ENCODE data around the gene RUNX1. TPM values are rescaled to one million over a fixed set of nuclear protein-coding genes. Genes with fewer than 3 reads are reported as not detected.

Gene RUNX1
- total and polyA plus RNA-seq, 2 of the 13 experiments (the other 11 are each of a cell fraction or from before 2014, with no cell fraction given) = 5.4 to 6.4 TPM

DNA sequence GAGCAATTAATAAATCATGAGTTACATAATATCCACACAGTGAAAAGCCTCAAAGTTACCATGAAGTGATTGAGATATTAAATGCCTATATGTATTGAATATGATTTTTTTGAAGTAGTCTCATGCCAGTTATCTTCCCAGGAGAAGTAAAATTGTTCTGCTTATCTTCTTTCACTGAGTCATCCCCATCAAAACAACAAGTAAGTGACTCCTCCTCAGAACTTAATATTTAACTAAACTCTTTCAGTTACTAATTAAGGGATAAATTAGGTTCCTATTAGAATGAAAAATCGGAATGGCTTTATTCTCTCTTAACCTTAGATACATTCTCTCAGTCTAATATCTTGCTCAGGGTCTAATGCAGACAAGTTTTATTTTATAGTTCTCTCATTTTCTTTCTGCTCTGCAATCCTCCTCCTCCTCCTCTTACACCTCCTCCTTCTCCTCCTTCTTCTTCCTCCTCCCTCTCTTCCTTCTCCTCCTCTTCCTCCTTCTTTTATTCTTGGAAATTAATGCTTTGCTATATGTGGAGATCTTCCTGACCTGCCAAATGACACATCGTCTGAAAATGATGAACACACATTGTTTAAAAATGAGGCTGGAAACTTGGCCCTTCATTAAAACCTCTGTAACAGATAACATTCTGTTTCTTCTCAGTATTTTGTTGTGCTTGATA lies 110.9 kb downstream of the RUNX1 start:
- Histone ChIP-seq H3K9ac (ENCODE audit: insufficient read depth, low read depth, low read length) (no peak overlapping the region), H3K9me3 (ENCODE audit: low read length) (no peaks in the 10 kb centered on the region), H3K27ac (ENCODE audit: extremely low read length, insufficient read depth, low read length) (no peak overlapping the region), H2AFZ (ENCODE audit: low read length) (no peak overlapping the region), H3K4me3 (replicated peaks in 1 of 3; ENCODE audit: insufficient read depth in 1 of 3, low read depth in 2 of 3, low read length in 3 of 3) (no peak overlapping the region), H3K36me3 (replicated peaks in 1 of 2; ENCODE audit: control insufficient read depth in 1 of 2, insufficient read depth in 2 of 2, low read length in 2 of 2) (no peaks in the 10 kb centered on the region), H3K4me2 (ENCODE audit: low read depth, low read length) (no peak overlapping the region), H3K27me3 (ENCODE audit: control insufficient read depth in 1 of 2, insufficient read depth in 2 of 2, low read length in 2 of 2) (no peaks in the 10 kb centered on the region), H3K4me1 (ENCODE audit: insufficient read depth, low read length) (peaks cover 41% of the 10 kb centered on the region), H3K79me2 (ENCODE audit: insufficient read depth, low read length) (no peaks in the 10 kb centered on the region), H4K20me1 (ENCODE audit: insufficient read depth, low read length) (no peaks in the 10 kb centered on the region)
- ChIA-PET POLR2A (no interaction called here), CTCF (ENCODE audit: low intra/inter-chr PET ratio, low total read pairs) (no interaction called here)
- ATAC-seq (no peak), FAIRE-seq (no peak), DNase-seq (ENCODE audit: low spot score) (no peak)
- 64% methylated on average over 2 of the region's 2 CpGs for WGBS (ENCODE audit: low lambda C conversion rate)
- in situ Hi-C loops (cut with HindIII; ENCODE audit: extremely low pct_ligation_motif_present, low pct_unique_long_range_greater_than_20kb) (no loop called here), intact Hi-C loops (cut with micrococcal nuclease; ENCODE audit: unreplicated experiment) (no loop called here)
- no TSS peak for BruUV-seq (replicated peaks)
- no peak for TF ChIP-seq ZNF333 (CRISPR knock-in tag; IDR thresholded peaks at IDR 0.05; ENCODE audit: borderline replicate concordance)
- no peak for TF ChIP-seq ARID3A (IDR thresholded peaks at IDR 0.05; ENCODE audit: low read depth, low read length)
- TF ChIP-seq ZNF552 (CRISPR knock-in tag; IDR thresholded peaks at IDR 0.05; ENCODE audit: borderline replicate concordance) = no peak
- no peak for TF ChIP-seq REL (CRISPR knock-in tag; conservative IDR thresholded peaks at IDR 0.05)
- no peak for TF ChIP-seq ZNF503 (CRISPR knock-in tag; IDR thresholded peaks at IDR 0.05)
- no peak for TF ChIP-seq ZNF703 (CRISPR knock-in tag; IDR thresholded peaks at IDR 0.05; ENCODE audit: borderline replicate concordance)
- no peak for TF ChIP-seq ARID5B (CRISPR knock-in tag; IDR thresholded peaks at IDR 0.05)
- TF ChIP-seq THYN1 (CRISPR knock-in tag; IDR thresholded peaks at IDR 0.05; ENCODE audit: borderline replicate concordance, low read depth) = no peak

Measured in HepG2 (cell line).